T-helper 2 cell (primary cell): ENCODE results near the gene ATG9B.

ENCODE experiments used
- DNase-seq, 5 experiments: peaks; one replicate each; pipeline versions ENCODE4 v3.0.0 to v3.0.0-alpha.2; 2012 to 2022
- total RNA-seq, 2 donors: gene quantifications; one replicate each; lab custom pipeline; 2026; lab: John Stamatoyannopoulos, UW

The ATG9B gene, protein sequence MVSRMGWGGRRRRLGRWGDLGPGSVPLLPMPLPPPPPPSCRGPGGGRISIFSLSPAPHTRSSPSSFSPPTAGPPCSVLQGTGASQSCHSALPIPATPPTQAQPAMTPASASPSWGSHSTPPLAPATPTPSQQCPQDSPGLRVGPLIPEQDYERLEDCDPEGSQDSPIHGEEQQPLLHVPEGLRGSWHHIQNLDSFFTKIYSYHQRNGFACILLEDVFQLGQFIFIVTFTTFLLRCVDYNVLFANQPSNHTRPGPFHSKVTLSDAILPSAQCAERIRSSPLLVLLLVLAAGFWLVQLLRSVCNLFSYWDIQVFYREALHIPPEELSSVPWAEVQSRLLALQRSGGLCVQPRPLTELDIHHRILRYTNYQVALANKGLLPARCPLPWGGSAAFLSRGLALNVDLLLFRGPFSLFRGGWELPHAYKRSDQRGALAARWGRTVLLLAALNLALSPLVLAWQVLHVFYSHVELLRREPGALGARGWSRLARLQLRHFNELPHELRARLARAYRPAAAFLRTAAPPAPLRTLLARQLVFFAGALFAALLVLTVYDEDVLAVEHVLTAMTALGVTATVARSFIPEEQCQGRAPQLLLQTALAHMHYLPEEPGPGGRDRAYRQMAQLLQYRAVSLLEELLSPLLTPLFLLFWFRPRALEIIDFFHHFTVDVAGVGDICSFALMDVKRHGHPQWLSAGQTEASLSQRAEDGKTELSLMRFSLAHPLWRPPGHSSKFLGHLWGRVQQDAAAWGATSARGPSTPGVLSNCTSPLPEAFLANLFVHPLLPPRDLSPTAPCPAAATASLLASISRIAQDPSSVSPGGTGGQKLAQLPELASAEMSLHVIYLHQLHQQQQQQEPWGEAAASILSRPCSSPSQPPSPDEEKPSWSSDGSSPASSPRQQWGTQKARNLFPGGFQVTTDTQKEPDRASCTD
- 12.5 to 17.8 reads per million in 2 donors for total RNA-seq

DNA sequence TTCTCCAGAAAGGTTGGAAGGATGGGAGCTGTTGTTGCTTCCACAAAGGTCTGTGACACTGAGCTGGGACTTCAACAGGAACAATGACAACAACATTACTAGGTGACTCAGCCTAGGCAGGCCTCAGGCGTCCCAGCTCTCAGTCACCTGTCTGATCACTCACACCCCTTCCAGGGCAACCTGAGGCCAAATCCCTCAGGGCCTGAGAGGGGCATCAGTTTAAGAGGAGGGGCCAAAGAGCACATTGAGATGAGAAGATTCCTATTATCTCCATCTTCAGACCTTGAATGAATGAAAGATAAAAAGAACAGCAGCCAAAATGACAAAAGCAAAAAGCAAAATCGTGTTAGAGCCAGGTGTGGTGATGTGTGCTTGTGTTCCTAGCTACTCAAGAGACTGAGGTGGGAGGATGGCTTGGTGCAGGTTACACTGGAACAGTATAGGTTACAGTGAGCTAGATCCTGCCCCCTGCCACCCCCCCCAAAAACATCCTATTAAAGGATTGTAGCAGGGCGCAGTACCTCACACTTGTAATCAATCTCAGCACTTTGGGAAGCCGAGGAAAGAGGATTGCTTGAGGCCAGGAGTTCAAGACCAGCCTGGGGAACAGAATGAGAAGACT lies at the start of gene ATG9B:
Gene ATG9B, minus strand, starts transcription at position 60 of the 622 bp plus-strand sequence. CDS start 71 bp downstream, outside the sequence.
- no peak for DNase-seq

DNA sequence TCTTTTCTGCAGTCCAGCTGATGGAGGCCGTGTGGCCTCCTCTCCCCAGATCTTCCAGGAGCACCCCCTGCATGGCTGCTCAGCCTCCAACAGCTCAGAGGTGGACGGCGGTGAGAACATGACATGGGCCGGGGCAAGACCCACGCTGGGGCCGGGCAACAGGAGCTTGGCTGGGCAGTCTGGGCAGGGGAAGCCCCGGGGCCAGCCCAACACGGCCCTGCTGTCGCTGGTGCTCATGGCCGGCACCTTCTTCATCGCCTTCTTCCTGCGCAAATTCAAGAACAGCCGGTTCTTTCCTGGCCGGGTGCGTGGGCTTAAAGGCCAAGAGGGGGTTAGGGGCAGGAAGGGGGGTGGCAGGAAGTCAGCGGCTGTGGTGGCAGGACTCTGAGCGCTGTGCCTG lies 49.7 kb upstream of the ATG9B start:
- no peak for DNase-seq

DNA sequence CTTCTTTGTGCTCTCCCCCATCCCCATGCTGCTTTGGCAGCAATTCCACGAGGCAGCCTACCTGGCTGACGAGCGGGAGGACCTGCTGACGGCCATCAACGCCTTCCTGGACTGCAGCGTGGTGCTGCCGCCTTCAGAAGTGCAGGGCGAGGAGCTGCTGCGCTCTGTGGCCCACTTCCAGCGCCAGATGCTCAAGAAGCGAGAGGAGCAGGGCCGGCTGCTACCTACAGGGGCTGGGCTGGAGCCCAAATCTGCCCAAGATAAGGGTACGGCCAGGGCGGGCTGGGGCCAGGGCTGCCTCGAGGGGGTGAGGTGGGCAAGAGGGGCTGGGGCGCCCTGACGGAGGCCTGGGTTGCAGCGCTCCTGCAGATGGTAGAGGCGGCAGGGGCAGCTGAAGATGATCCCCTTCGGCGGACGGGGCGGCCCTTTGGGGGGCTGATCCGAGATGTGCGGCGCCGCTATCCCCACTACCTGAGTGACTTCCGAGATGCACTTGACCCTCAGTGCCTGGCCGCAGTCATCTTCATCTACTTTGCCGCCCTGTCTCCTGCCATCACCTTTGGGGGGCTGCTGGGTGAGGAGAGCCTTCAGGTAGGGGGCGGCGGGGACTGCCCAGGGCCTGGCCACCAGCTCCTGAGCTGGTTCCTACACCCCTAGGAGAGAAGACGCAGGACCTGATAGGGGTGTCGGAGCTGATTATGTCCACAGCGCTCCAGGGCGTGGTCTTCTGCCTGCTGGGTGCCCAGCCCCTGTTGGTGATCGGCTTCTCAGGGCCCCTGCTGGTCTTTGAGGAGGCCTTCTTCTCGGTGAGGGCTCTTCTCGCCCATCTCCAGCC lies 47.0 kb upstream of the ATG9B start:
- DNase-seq, result no peak

DNA sequence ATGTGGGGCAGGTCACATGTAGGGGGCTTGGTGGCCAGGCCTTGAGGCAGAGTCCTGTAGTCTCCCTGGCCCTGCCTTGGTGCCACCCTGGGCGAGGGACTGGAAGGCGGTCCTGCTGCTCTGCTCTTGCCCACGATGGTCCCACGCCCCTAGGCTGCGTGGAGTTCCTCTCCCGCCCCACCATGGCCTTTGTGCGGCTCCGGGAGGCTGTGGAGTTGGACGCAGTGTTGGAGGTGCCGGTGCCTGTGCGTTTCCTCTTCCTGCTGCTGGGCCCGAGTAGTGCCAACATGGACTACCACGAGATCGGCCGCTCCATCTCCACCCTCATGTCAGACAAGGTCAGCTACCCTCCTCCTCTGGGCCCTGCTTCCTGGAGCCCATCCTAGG lies 46.3 kb upstream of the ATG9B start:
- no peak for DNase-seq

DNA sequence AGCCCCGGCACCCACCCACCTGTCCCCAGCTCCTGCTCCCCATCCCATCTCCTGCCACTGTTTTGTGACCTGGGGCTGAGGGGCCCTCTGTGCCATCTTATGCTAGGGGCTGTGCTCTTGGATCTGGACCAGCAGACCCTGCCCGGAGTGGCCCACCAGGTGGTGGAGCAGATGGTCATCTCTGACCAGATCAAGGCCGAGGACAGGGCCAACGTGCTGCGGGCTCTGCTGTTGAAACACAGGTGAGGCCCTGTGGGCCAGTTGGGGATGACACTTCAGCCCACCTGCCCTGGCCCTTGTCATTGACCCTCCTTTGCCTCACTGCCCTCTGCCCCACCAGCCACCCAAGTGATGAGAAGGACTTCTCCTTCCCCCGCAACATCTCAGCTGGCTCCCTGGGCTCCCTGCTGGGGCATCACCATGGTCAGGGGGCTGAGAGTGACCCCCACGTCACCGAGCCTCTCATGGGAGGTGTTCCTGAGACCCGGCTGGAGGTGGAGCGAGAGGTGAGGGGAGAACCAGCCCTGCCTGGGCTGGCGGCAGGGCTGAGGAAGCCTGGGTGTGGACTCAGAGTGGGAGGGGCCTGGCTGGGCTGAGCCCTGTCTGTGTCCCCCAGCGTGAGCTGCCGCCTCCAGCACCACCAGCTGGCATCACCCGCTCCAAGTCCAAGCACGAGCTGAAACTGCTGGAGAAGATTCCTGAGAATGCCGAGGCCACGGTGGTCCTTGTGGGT lies 45.7 kb upstream of the ATG9B start:
- DNase-seq, result no peak

DNA sequence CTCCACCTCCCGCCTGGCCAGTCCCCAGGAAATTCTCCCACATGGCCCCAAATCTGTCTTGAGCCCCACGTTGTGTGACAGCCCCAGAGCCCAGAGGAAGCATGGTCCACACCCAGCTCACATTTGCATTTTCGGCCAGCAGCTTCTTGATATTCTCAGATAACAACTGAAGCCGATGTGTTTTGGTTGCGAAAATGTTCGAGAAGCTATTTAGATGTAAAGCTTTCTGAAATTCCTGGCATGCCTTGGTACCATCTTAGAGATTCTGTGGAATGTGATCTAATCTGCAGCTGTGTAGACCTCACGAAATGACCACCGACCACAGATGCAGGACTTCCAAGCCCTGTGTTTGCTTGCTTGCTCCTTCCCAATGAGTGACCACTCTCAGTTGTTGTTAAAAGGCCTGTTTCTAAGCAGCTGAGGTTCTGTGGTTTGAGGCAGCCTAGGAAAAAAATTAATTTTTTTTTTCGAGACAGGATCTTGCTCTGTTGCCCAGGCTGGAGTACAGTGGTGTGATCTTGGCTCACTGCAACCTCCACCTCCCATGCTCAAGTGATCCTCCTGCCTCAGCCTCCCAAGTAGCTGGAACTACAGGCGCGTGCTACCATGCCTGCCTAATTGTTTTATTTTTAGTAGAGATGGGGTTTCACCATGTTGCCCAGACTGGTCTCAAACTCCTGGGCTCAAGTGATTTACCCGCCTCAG lies 43.9 kb upstream of the ATG9B start:
- DNase-seq, result no peak

DNA sequence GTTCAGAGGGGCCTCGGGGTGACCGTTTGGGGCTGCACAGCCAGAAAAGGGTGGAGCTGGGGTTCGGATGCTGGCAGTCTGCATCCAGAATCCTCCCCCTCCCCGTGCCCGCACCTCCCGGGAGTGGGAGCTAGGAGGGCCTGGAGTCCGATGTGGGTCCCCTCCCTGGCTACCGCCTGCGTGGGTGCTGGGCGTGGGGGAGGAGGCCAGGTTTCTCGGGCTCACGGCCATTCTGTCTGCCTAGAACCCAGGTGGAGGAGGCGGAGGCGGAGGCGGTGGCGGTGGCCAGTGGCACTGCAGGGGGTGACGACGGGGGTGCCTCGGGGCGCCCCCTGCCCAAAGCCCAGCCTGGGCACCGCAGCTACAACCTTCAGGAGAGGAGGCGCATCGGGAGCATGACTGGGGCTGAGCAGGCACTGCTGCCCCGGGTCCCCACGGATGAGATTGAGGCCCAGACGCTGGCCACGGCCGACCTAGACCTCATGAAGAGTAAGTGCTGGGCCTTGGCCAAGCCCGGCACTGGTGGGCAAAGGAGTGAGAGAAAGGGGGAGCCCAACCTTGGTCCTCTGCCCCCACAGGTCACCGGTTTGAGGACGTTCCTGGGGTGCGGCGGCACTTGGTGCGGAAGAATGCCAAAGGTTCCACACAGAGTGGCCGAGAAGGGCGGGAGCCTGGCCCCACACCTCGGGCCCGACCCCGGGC lies 42.1 kb upstream of the ATG9B start:
- DNase-seq, result no peak

DNA sequence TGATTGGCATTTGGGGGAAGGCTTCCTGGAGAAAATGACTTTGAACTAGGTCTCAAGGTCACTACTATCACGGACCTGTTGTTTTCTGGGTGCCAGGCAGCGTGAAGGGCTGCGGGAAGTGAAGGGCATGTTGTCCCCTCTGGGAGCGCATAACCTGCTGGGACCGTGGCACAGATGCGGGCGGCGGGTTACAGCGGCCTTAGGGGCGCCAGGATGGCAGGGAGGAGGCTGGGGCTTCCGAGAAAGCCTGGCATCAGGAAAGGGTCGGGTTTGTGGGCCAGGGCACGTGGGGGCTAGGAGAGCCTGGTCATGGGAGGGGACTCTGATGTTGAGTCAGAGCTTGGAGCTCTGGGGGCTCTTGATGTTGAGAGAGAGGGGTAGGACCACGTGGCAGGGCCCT lies 41.2 kb upstream of the ATG9B start:
- no peak for DNase-seq

DNA sequence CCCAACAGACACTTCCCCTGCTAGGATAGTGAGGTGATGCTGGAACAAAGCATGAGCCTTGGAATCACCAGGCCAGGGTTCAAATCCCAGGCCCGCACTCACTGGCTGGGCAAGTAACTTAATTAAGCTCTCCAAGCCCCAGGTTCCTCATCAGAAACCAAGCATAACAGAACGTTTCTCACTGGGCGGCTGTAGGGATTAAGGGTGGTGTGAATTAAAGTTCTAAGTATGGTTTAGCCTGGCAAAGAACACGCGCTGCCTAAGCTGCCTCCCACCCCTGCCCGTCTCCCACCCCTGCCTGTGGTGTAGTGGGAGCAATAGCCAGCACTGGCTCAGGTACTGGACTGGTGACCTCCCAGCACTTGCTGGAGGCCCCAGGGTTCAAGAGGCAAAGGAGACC lies 40.7 kb upstream of the ATG9B start:
- no peak for DNase-seq

DNA sequence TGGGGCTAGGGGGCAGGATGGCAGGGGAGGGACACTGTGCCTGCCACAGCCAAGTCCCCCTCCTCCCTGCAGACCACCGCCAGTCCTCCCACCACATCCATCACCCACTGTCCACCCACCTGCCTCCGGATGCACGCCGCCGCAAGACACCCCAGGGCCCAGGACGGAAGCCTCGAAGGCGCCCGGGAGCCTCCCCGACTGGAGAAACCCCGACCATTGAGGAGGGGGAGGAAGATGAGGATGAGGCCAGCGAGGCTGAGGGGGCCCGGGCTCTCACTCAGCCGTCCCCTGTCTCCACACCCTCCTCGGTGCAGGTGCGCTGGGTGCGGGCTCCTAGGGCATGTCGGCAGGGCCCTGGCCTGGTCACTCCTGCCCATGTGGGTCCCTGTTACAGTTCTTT lies 40.2 kb upstream of the ATG9B start:
- no peak for DNase-seq

DNA sequence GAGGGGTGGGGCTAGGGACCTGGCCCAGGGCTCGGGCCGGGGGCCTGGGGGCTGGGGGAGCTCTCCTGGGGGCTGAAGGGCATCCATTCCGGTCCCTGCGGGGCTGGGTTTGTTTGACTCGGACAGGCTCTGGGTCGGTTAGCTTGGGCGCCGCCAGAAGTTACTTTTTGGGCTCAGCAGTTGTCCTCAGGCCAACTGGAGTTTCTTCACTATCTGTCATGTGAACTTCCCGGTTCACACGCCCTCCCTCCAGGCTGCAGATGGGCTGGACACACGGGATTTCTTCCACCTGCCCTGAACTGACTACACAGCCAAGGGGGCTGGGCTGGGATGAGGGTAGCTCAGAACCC lies 38.9 kb upstream of the ATG9B start:
- DNase-seq, result no peak

DNA sequence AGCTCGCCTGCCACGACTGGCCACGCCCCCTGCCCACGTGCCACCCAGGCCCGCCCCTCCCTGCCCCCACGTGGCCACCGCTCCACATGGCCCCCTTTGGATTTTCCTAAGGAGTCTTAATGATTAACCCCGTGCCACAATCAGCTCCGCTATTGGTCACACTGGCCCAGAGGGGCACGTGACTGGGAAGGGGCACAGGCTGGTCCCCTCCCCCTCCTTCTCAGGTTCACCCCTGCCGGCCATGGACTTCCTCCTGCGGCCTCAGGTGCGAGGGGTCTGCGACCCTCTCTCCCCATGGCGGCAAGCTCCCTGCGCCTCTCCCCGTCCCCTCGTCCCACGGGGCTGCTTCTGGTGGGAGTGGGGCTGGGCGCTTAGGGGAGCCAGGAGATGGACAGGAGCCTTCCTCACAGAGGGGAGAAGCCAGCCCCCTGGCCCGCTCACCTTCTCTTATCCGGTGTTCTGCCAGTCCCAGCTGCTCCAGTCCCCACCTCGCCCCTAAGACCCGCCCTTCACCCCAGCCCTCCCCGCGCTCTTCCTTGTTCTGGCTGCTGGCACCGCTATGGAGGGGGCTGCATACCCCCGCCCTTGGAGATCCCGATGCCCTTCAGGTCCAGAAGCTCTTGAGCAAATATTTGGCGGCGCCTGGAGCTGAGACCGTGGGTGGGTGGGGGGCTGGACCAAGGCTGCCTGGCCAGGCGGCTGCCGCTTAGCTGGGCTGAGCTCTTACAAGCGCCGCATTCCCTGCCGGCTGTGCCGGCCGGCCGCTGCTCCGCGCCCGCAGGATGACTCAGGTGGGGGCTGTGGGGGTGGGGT lies 38.3 kb upstream of the ATG9B start:
- DNase-seq, result no peak

DNA sequence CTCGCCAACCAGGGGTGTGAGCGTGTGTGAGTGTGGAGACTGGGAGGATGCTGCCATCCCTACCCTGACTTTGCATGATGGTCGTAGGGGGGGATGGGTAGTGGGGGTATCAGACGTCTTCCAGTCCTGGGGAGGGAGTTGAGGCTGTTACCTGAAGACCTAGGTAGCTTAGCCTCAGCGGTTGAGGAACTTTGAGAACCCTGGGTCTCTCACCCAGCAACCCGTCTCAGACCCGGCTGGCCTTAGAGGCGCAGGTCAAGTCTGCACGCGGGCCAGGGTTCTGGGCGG lies 37.8 kb upstream of the ATG9B start:
- no peak for DNase-seq

DNA sequence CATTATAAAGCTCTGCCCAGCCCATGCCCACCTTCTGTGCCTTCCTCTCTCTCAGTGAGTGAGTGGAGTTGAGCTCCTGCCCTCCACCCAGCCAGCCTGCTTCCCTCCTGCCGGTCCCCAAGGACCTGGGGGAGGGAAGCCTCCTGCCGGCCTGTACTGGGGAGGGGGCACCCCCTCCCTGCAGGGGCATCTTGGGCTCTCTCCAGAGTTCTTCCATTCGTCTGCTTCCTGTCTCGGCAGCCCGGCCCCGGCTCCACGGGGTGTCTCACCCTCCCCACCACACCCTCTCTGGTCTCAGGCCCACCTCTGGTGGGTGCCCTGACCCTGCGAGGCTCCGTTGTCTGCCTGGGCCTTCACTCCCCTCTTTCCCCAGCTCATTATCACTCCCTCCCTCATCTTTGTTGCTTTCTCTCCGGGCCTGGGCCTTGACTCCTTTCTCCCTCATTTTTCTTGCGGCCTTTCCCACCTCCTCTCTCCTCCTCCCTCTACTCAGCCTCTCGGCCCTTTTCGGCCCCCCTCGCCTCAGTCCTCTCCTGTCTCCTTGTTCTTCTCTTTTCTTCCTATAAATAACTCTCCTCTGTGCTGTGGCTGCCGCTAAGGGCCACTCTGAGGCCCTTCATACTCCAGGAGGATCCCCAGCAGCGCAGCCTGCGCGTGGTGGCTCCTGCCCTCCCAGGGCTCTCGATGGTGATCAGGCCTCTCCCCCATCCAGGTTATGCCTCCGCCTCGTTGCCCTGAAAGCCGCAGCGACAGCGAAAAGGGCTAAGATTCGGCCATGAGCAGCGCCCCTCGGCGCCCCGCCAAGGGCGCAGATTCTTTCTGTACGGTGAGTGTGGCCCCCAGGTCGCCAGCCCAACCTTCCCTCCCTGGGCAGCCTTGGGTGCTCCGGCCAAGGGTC lies 37.2 kb upstream of the ATG9B start:
- DNase-seq, result no peak

DNA sequence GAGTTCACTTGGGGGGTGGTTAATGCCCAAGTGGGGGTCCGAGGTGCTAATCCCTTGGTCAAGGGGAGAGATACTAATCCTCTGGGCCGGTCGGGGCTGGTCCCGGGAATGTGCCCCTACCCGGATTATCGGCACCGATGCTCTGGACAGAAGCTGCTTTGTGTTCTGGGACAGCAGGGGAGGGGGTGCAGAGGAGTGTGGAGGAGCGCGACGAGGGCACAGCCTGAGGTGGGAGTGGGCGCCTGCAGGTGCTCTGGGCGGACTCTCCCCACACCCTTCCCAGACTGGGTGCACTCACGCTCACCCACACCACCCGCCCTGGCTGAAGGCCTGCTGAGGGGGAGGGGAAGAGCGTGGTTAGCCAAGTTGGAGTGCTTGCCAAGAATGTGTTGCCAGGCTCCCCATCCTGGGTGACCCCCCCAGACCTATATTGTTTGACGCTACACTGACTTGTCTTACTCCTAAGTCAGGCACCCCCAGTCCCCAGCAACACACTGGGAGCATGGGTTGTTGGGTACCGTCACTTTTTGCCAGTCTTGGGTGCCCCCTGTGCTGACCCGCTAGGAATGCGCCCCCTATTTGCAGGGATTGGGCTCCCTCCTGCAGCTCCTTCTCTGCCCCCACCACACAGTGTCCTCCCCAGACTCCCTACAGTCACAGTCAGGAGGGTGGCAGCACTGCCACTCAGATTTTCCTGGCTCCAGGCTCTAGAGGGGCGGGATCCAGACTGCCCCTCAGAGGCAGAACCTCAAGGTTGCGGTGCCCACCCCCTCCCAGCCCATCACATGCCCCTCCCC lies 36.3 kb upstream of the ATG9B start:
- peak in 1 of 5 experiments; percentile 26 for DNase-seq

DNA sequence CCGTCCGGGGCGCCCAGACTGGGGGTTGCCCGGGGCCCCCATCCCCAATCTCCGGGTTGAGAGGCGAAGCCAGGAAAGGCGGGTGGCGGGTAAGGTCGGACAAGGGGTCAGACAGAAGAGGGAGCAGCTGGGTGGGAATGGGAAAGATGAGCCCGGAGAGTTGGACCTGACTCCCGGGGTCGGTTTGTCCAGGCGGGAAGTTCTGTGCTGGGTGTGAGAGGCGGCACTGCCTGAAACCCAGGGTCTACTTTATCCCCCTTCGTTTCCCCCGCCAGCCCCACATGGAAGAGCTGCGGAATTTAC lies 35.8 kb upstream of the ATG9B start:
- DNase-seq, result no peak

DNA sequence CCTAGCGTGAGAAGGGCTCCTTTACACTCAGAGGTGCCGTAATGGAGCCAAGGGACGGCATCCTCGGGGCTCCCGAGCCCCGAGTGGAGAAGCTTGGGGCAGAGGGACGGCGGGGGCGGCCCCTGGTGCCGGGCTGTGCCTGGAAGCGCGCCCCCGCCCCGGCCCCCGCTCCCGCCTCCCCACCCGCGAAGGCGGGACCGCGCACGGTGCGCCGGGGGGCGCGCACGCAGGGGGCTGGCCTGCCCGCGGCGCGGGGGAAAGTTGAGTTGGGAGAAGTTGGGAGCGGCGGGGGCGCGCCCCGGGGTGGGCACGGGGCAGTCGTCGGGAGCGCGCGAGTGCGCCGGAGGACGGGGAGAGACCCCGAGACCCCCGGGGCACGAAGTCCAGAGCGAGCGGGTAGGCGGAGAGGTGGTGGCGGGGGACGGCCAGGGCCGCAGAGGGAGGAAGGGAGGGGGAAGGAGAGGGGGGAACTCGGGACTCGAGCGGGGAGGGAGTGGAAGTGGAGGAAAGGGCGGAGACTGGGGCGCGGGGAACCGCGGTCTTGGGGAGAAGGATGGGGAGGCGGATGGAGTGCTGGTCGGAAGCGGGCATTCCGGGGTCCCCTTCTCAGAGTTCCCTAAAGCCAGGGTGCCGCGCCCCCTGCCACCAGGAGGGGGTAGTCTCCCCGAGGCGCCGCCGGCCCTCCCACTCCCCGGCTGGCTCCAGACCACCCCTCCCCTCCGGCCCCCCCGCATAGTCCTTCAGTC lies 35.2 kb upstream of the ATG9B start, which contains the start of gene SLC4A2:
Gene SLC4A2, plus strand, starts transcription at position 223 of the 746 bp plus-strand sequence. CDS start 2,399 bp downstream, outside the sequence.
- DNase-seq, result peak; percentile 47 to 84 (median 60)
